Breast epithelium (tissue), 3 donors: Measurements from ENCODE around the gene SPRR2G.

Source experiments
- POLR2A ChIP-seq: fragments of 450-650 bp; IDR thresholded peaks from one replicate; pipeline ENCODE4 v1.6.1; 2016; ENCODE audit warnings: antibody characterized with exemption, mild to moderate bottlenecking, moderate library complexity
- POLR2AphosphoS5 ChIP-seq, 3 donors: sonication (generic); formaldehyde crosslinking; IDR thresholded peaks; one replicate each; pipeline ENCODE4 v1.6.1; 2017; ENCODE audit warnings: antibody characterized with exemption in 3 of 3
- TF ChIP-seq, protein P1 (sequence below), 3 donors: fragments of 450-650 bp; IDR thresholded peaks; one replicate each; pipeline ENCODE4 v1.5.1; 2016 to 2017; ENCODE audit warnings: antibody characterized with exemption in 3 of 3, mild to moderate bottlenecking in 3 of 3, moderate library complexity in 3 of 3

DNA sequence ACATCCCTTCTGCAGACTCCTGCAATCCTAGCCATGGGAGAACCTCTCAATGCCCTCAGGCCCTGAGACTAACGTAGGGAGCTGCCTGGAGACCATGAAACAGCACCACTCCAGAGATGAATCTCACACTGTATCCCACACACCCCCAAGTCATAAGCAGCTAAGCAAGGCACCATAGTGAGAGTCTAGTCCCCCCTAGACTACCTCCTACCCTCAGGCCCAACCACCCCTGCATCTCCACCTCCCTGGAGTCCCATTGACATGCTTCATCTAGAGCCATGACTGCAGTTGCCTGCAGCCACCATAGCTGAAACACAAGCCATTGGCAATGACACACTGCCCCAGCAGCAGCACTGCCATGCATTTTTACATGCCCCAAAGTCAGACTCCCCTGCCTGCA, 17.4 kb downstream of the SPRR2G start:
- TF ChIP-seq, protein P1, sequence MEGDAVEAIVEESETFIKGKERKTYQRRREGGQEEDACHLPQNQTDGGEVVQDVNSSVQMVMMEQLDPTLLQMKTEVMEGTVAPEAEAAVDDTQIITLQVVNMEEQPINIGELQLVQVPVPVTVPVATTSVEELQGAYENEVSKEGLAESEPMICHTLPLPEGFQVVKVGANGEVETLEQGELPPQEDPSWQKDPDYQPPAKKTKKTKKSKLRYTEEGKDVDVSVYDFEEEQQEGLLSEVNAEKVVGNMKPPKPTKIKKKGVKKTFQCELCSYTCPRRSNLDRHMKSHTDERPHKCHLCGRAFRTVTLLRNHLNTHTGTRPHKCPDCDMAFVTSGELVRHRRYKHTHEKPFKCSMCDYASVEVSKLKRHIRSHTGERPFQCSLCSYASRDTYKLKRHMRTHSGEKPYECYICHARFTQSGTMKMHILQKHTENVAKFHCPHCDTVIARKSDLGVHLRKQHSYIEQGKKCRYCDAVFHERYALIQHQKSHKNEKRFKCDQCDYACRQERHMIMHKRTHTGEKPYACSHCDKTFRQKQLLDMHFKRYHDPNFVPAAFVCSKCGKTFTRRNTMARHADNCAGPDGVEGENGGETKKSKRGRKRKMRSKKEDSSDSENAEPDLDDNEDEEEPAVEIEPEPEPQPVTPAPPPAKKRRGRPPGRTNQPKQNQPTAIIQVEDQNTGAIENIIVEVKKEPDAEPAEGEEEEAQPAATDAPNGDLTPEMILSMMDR (IDR thresholded peaks at IDR 0.05): no peak
- TF ChIP-seq POLR2A: no peak
- TF ChIP-seq POLR2AphosphoS5 (IDR thresholded peaks at IDR 0.05): no peak
